OCI-LY1 (cell line): ENCODE data around the gene RHBDF2.

ENCODE experiments used
- H2AFZ ChIP-seq: fragments of 200-600 bp; sonication (generic), shearing (Covaris generic); 2 replicates; pipeline ENCODE4 v1.6.0; 2014; ENCODE audit warnings: antibody characterized with exemption, mild to moderate bottlenecking, low read length
- H3F3A ChIP-seq: fragments of 200-600 bp; sonication (generic), shearing (Covaris generic); 2 replicates; pipeline ENCODE4 v1.6.0; 2014; ENCODE audit warnings: mild to moderate bottlenecking, antibody characterized with exemption, low read length, moderate library complexity; ENCODE audit not compliant: insufficient read depth
- H3K27ac ChIP-seq: fragments of 200-600 bp; sonication (generic); 2 replicates; pipeline ENCODE4 v1.5.1; 2014; ENCODE audit warnings: low read length, mixed run types, mild to moderate bottlenecking, low read depth; ENCODE audit not compliant: poor library complexity, severe bottlenecking
- H3K27me3 ChIP-seq: fragments of 200-600 bp; sonication (generic); 2 replicates; pipeline ENCODE4 v1.6.0; 2014; ENCODE audit warnings: antibody characterized with exemption, mild to moderate bottlenecking, low read length, moderate library complexity; ENCODE audit not compliant: insufficient read depth
- H3K36me3 ChIP-seq: fragments of 200-600 bp; sonication (generic); 2 replicates; pipeline ENCODE4 v1.6.1; 2014; ENCODE audit warnings: mild to moderate bottlenecking, antibody characterized with exemption, low read length, moderate library complexity, mixed read lengths; ENCODE audit not compliant: insufficient read depth
- H3K4me1 ChIP-seq: fragments of 200-600 bp; sonication (generic); 2 replicates; pipeline ENCODE4 v1.5.1; 2014; ENCODE audit warnings: mild to moderate bottlenecking, low read length, moderate library complexity; ENCODE audit not compliant: insufficient read depth, severe bottlenecking
- H3K4me2 ChIP-seq: fragments of 200-600 bp; sonication (generic), shearing (Covaris generic); 2 replicates; pipeline ENCODE4 v1.6.1; 2014; ENCODE audit warnings: low read length
- H3K4me3 ChIP-seq: fragments of 200-600 bp; sonication (generic); 2 replicates; pipeline ENCODE4 v1.5.1; 2014; ENCODE audit warnings: low read length, low read depth, mild to moderate bottlenecking, mixed read lengths; ENCODE audit not compliant: poor library complexity, severe bottlenecking
- H3K79me2 ChIP-seq: fragments of 200-600 bp; shearing (Covaris generic); 2 replicates; pipeline ENCODE4 v1.6.1; 2016; ENCODE audit warnings: mixed run types, low read length, mixed read lengths; ENCODE audit not compliant: insufficient read depth
- H3K9ac ChIP-seq: fragments of 200-600 bp; sonication (generic), shearing (Covaris generic); 2 replicates; pipeline ENCODE4 v1.6.1; 2014; ENCODE audit warnings: mild to moderate bottlenecking, low read length, mixed read lengths
- H3K9me2 ChIP-seq: fragments of 200-600 bp; sonication (generic), shearing (Covaris generic); 2 replicates; pipeline ENCODE4 v1.6.1; 2014; ENCODE audit warnings: low read depth, mild to moderate bottlenecking, low read length, mixed read lengths
- H3K9me3 ChIP-seq: fragments of 200-600 bp; shearing (Covaris generic); 2 replicates; pipeline ENCODE4 v1.6.1; 2014; ENCODE audit warnings: low read length, mixed read lengths
- H4K20me1 ChIP-seq: fragments of 200-600 bp; sonication (generic), shearing (Covaris generic); 2 replicates; pipeline ENCODE4 v1.6.0; 2016; ENCODE audit warnings: mild to moderate bottlenecking, low read length; ENCODE audit not compliant: insufficient read depth
- CTCF ChIP-seq: fragments of 200-600 bp; sonication (generic), shearing (Covaris generic); IDR thresholded peaks from 2 replicates; pipeline ENCODE4 v1.5.1; 2017; ENCODE audit warnings: mild to moderate bottlenecking, antibody characterized with exemption, low read length, moderate library complexity, mixed read lengths
- EZH2 ChIP-seq: fragments of 200-600 bp; sonication (generic), shearing (Covaris generic); IDR thresholded peaks from 2 replicates; pipeline ENCODE4 v1.8.0; 2017; ENCODE audit warnings: borderline replicate concordance, mixed run types, mild to moderate bottlenecking, antibody characterized with exemption, low read length, moderate library complexity, mixed read lengths

Gene RHBDF2

DNA sequence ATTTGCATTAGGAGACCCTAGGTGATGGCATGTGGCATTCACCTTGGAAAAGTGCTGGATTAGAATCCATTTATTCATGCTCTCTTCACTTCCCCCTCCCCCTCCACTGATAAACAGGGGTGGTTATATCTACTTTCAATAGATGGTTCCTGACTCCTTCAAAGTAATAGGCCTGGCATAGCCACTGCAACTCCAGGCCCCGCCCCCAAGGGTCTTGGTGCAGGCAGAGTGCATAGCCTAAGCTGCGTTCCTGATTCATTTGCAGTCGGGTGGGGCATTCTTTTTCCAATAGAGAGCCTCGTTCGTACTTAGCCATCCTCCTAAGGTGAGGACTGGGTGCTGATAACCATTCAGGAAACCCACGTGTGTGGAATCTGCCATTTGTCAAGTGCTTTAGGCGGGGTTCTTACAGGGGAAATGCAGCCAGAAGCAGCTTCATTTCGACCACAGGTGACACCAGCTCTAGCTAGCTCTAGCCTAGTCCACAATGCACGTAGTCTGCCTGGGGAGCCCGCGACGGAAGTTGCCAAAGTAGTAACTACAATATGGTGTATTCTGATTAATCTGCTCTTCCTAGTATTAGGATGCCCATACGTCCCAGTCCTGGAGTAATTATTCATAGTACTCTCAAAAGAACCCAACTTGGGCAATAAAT, 59.4 kb downstream of the RHBDF2 start:
- no peak for TF ChIP-seq EZH2
- Histone ChIP-seq H3K36me3 (no peaks in the 10 kb centered on the region; the same call in 1 of the 2 replicates), H4K20me1 (no peaks in the 10 kb centered on the region; the same call in 1 of the 2 replicates), H3K9me2 (no peaks in the 10 kb centered on the region), H3F3A (no peaks in the 10 kb centered on the region), H3K4me1 (peaks cover 64% of the 10 kb centered on the region), H3K79me2 (no peaks in the 10 kb centered on the region), H2AFZ (no peak overlapping the region), H3K27me3 (peaks cover 4% of the 10 kb centered on the region), H3K4me2 (peak overlapping the region; percentile 7; the same call in 1 of the 2 replicates), H3K9ac (no peak overlapping the region), H3K27ac (peak overlapping the region; percentile 18), H3K9me3 (no peaks in the 10 kb centered on the region), H3K4me3 (no peak overlapping the region)

GRCh38 chr17:76440751-76441362, 60.4 kb downstream of the RHBDF2 start:
- H3K27me3 ChIP-seq, result no peaks in the 10 kb centered on the region; the same call in 1 of the 2 replicates
- H3K4me2 ChIP-seq, result no peak overlapping the region
- H3K4me1 ChIP-seq, result peaks cover 54% of the 10 kb centered on the region
- H3K9me2 ChIP-seq, result no peaks in the 10 kb centered on the region
- H3K9ac ChIP-seq, result no peak overlapping the region
- H2AFZ ChIP-seq, result no peak overlapping the region
- TF ChIP-seq EZH2 (no peak), CTCF (no peak)
- H3K27ac ChIP-seq, result no peak overlapping the region
- H3K4me3 ChIP-seq, result no peak overlapping the region
- no peaks in the 10 kb centered on the region; the same call in 1 of the 2 replicates for H3K36me3 ChIP-seq
- no peaks in the 10 kb centered on the region for H3F3A ChIP-seq
- H4K20me1 ChIP-seq, result no peaks in the 10 kb centered on the region; the same call in 1 of the 2 replicates
- no peaks in the 10 kb centered on the region for H3K9me3 ChIP-seq
- H3K79me2 ChIP-seq, result no peaks in the 10 kb centered on the region

DNA sequence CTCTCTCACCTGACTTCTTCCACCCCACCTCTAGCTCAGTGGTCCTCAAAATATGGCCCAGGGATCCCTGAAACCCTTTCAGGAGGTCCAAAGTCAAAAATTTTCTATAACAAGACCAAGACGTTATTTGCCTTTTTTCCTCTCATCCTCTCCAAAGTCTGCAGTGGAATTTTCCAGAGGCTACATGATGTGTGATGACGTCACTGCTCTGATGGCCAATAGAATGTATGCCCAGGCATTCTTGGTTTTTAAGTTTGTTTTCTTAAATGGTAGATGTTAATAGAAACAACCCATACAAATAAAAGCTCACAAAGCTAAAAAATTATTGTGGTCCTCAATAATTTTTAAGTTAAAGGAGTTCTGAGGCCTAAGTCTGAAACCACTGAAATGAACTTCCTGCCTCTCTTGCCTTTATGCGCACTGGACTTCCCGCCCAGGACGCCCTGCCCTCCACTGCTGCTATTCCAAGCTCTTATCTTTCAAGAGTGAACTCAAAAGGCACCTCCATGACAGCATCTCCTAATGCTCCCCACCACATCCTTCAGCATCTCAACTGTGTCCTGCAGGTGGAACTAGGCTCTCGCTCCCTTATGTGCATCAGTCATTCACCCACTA, 61.8 kb downstream of the RHBDF2 start:
- no peaks in the 10 kb centered on the region for H3K79me2 ChIP-seq
- no peaks in the 10 kb centered on the region; the same call in 1 of the 2 replicates for H3K27me3 ChIP-seq
- H3K9me3 ChIP-seq, result no peaks in the 10 kb centered on the region
- H4K20me1 ChIP-seq, result no peaks in the 10 kb centered on the region; the same call in 1 of the 2 replicates
- no peak overlapping the region; the same call in 1 of the 2 replicates for H3K4me2 ChIP-seq
- H3K27ac ChIP-seq, result no peak overlapping the region
- no peak overlapping the region for H3K9ac ChIP-seq
- H3K36me3 ChIP-seq, result no peaks in the 10 kb centered on the region; the same call in 1 of the 2 replicates
- H3K4me3 ChIP-seq, result no peak overlapping the region
- TF ChIP-seq EZH2 (no peak), CTCF (no peak)
- no peaks in the 10 kb centered on the region for H3K9me2 ChIP-seq
- H3K4me1 ChIP-seq, result peaks cover 41% of the 10 kb centered on the region
- no peak overlapping the region for H2AFZ ChIP-seq
- no peaks in the 10 kb centered on the region for H3F3A ChIP-seq
